Glomerular endothelial cell (primary cell): ENCODE results near the gene SMARCC2. TPM values are rescaled to one million over a fixed set of nuclear protein-coding genes. Genes with fewer than 3 reads are reported as not detected.
"Not testable (repeated sequence)": the region's sequence is repeated elsewhere in the genome, so short reads cannot be mapped to it uniquely, and the experiment has no call there.

Experiments
- DNase-seq: peaks from one replicate; pipeline ENCODE4 v3.0.0-alpha.2; 2011; ENCODE audit warnings: low read depth, low spot score; ENCODE audit errors: extremely low read depth
- total RNA-seq: library from RNA; depleted of rRNA; stranded (reverse); fragments of >200 nt; gene quantifications from 2 replicates; pipeline ENCODE4 v1.2.3, GENCODE V29; 2015

The SMARCC2 gene
- total RNA-seq, 1 donor from 2014 or later, result 78.9 TPM

- DNase-seq, result no peak
Measured at GRCh38 chr12:56126732-56127239, 62.5 kb downstream of the SMARCC2 start.

GRCh38 chr12:56124133-56124532, 65.2 kb downstream of the SMARCC2 start:
- no peak for DNase-seq

GRCh38 chr12:56122637-56123036, 66.6 kb downstream of the SMARCC2 start:
- DNase-seq, result no peak

GRCh38 chr12:56121204-56121870, 67.9 kb downstream of the SMARCC2 start:
- DNase-seq, result no peak

GRCh38 chr12:56120158-56120846, 69.0 kb downstream of the SMARCC2 start:
- no peak for DNase-seq

- DNase-seq, result no peak
Measured at GRCh38 chr12:56119361-56119796, 69.9 kb downstream of the SMARCC2 start.

- DNase-seq, result no peak
Measured at GRCh38 chr12:56118688-56119357, 70.5 kb downstream of the SMARCC2 start.

- DNase-seq, result peak; percentile 93
Measured at GRCh38 chr12:56117778-56118687, 71.2 kb downstream of the SMARCC2 start, which contains the start of gene ZC3H10. Gene ZC3H10, plus strand, starts transcription at chr12:56118266. Its CDS starts 2,297 bp downstream, at chr12:56120563.

- DNase-seq, result not testable (repeated sequence)
Measured at GRCh38 chr12:56117082-56117706, 72.1 kb downstream of the SMARCC2 start.

GRCh38 chr12:56116267-56117081, 72.8 kb downstream of the SMARCC2 start, which contains the start of gene RPL41:
Gene RPL41, plus strand, starts transcription at chr12:56116633.
- peak; percentile 92 for DNase-seq

- DNase-seq, result no peak
Measured at GRCh38 chr12:56115329-56115728, 74.0 kb downstream of the SMARCC2 start.

GRCh38 chr12:56114084-56114483, 75.2 kb downstream of the SMARCC2 start:
- no peak for DNase-seq

Other genes with a start within 250 kb of the SMARCC2 start
- gene PMEL, start 223.4 kb downstream of the SMARCC2 start, total RNA-seq, result 0.58 and 1.1 TPM in 2 replicates
- gene CDK2, start 222.7 kb downstream of the SMARCC2 start, total RNA-seq, result 20.2 and 28.4 TPM in 2 replicates
- gene RAB5B, start 215.4 kb downstream of the SMARCC2 start, total RNA-seq, result 76.2 and 88.7 TPM in 2 replicates
- 13.3 and 14.3 TPM in 2 replicates for gene SUOX, start 192.2 kb downstream of the SMARCC2 start, total RNA-seq
- 1.8 and 4.9 TPM in 2 replicates for gene IKZF4, start 168.4 kb downstream of the SMARCC2 start, total RNA-seq
- 956 and 971 TPM in 2 replicates for gene RPS26, start 147.6 kb downstream of the SMARCC2 start, total RNA-seq
- 0.53 TPM in 1 of 2 replicates, not detected in the other for gene ERBB3, start 109.3 kb downstream of the SMARCC2 start, total RNA-seq
- 113 and 125 TPM in 2 replicates for gene PA2G4, start 84.9 kb downstream of the SMARCC2 start, total RNA-seq
- 1,895 and 2,713 TPM in 2 replicates for gene RPL41, start 72.8 kb downstream of the SMARCC2 start, total RNA-seq
- gene ZC3H10, start 71.2 kb downstream of the SMARCC2 start, total RNA-seq, result 3.0 and 4.1 TPM in 2 replicates
- gene ESYT1, start 61.2 kb downstream of the SMARCC2 start, total RNA-seq, result 269 and 275 TPM in 2 replicates
- 103 and 104 TPM in 2 replicates for gene MYL6B, start 36.9 kb downstream of the SMARCC2 start, total RNA-seq
- gene MYL6, start 31.1 kb downstream of the SMARCC2 start, total RNA-seq, result 2,948 and 3,870 TPM in 2 replicates
- gene RNF41, start 32.4 kb upstream of the SMARCC2 start, total RNA-seq, result 40.5 and 41.5 TPM in 2 replicates
- 26.7 and 33.5 TPM in 2 replicates for gene NABP2, start 34.9 kb upstream of the SMARCC2 start, total RNA-seq
- gene SLC39A5, start 40.6 kb upstream of the SMARCC2 start, total RNA-seq, result not detected in 2 replicates
- 34.4 and 55.6 TPM in 2 replicates for gene ANKRD52, start 68.9 kb upstream of the SMARCC2 start, total RNA-seq
- gene COQ10A, start 77.5 kb upstream of the SMARCC2 start, total RNA-seq, result 9.2 and 15.9 TPM in 2 replicates
- gene CS, start 110.8 kb upstream of the SMARCC2 start, total RNA-seq, result 146 and 156 TPM in 2 replicates
- 112 and 135 TPM in 2 replicates for gene CNPY2, start 126.5 kb upstream of the SMARCC2 start, total RNA-seq
- 15.6 and 18.4 TPM in 2 replicates for gene PAN2, start 144.5 kb upstream of the SMARCC2 start, total RNA-seq
- 3.0 TPM in 1 of 2 replicates, not detected in the other for gene IL23A, start 149.4 kb upstream of the SMARCC2 start, total RNA-seq
- 76.0 and 104 TPM in 2 replicates for gene STAT2, start 170.6 kb upstream of the SMARCC2 start, total RNA-seq
- not detected in 2 replicates for gene APOF, start 173.4 kb upstream of the SMARCC2 start, total RNA-seq